ENCODE measurements around the gene IFI27L1. TPM values are rescaled to one million over a fixed set of nuclear protein-coding genes. Genes with fewer than 3 reads are reported as not detected.

The IFI27L1 gene
- total and polyA plus RNA-seq, 2 of the 13 experiments (the other 11 are each of a cell fraction or from before 2014, with no cell fraction given): 11.9 to 19.0 TPM

GRCh38 chr14:94058128-94058673 lies 22.9 kb upstream of the IFI27L1 start:
- 15% methylated on average over 1 of the region's 1 CpG for WGBS (ENCODE audit: low lambda C conversion rate)
- peak overlapping the region; percentile 71 for H3K9ac ChIP-seq (ENCODE audit: insufficient read depth, low read depth, low read length)
- H3K4me1 ChIP-seq (ENCODE audit: insufficient read depth, low read length): peaks cover 46% of the 10 kb centered on the region
- H3K4me2 ChIP-seq (ENCODE audit: low read depth, low read length): peak overlapping the region; percentile 65
- in situ Hi-C loops (cut with HindIII; ENCODE audit: extremely low pct_ligation_motif_present, low pct_unique_long_range_greater_than_20kb) (loop anchor here (10.0 kb wide), 1 partner anchor 247 kb away; no protein-coding TSS in a partner anchor), intact Hi-C loops (cut with micrococcal nuclease; ENCODE audit: unreplicated experiment) (no loop called here)
- no peak overlapping the region for H2AFZ ChIP-seq (ENCODE audit: low read length)
- peaks cover 28 to 71% of the 10 kb centered on the region in 2 experiments for H3K36me3 ChIP-seq (replicated peaks in 1 of 2; ENCODE audit: control insufficient read depth in 1 of 2, insufficient read depth in 2 of 2, low read length in 2 of 2)
- H3K27ac ChIP-seq (ENCODE audit: extremely low read length, insufficient read depth, low read length): peak overlapping the region; percentile 92
- no peaks in the 10 kb centered on the region for H4K20me1 ChIP-seq (ENCODE audit: insufficient read depth, low read length)
- H3K9me3 ChIP-seq (ENCODE audit: low read length): no peaks in the 10 kb centered on the region
- peaks cover 28% of the 10 kb centered on the region for H3K79me2 ChIP-seq (ENCODE audit: insufficient read depth, low read length)
- no TSS peak for BruUV-seq (replicated peaks)
- DNase-seq (ENCODE audit: low spot score) (no peak), FAIRE-seq (no peak), ATAC-seq (peak; percentile 51)
- POLR2A ChIA-PET: interaction anchor here (0.8 to 1.9 kb wide), 5 partner anchors 16 to 100 kb away, joined by 3 to 7 read pairs (median 4); partner anchors contain the start of genes DDX24 and IFI27L1
- CTCF ChIA-PET (ENCODE audit: low intra/inter-chr PET ratio, low total read pairs): no interaction called here
- H3K4me3 ChIP-seq (replicated peaks in 1 of 3; ENCODE audit: insufficient read depth in 1 of 3, low read depth in 2 of 3, low read length in 3 of 3): peak overlapping the region in 1 of 3 experiments; percentile 15; a peak in 1 of 6 replicates
- H3K27me3 ChIP-seq (ENCODE audit: control insufficient read depth in 1 of 2, insufficient read depth in 2 of 2, low read length in 2 of 2): no peaks in the 10 kb centered on the region
- TF ChIP-seq ZNF296 (CRISPR knock-in tag; conservative IDR thresholded peaks at IDR 0.05) (no peak), TP53 (CRISPR knock-in tag; conservative IDR thresholded peaks at IDR 0.05) (no peak), ETS1 (CRISPR knock-in tag; IDR thresholded peaks at IDR 0.05) (no peak), ZNF275 (CRISPR knock-in tag; IDR thresholded peaks at IDR 0.05; ENCODE audit: borderline replicate concordance) (peak; percentile 37; the same call in 1 of the 2 replicates), PHF5A (CRISPR knock-in tag; IDR thresholded peaks at IDR 0.05; ENCODE audit: low read depth, unreplicated experiment) (peak; percentile 37), SNAPC4 (CRISPR knock-in tag; IDR thresholded peaks at IDR 0.05) (peak; percentile 72; the same call in 1 of the 2 replicates), CTCF (CRISPR knock-in tag; IDR thresholded peaks at IDR 0.05) (no peak), MEF2D (CRISPR knock-in tag; IDR thresholded peaks at IDR 0.05) (0 out of 2 replicates have a peak, but pooled peaks have one; percentile 21), POGK (CRISPR knock-in tag; conservative IDR thresholded peaks at IDR 0.05) (peak; percentile 62; the same call in 1 of the 2 replicates), CHD4 (IDR thresholded peaks at IDR 0.05; ENCODE audit: borderline replicate concordance, low read length) (0 out of 2 replicates have a peak, but pooled peaks have one; percentile 10), U2AF2 (IDR thresholded peaks at IDR 0.05; ENCODE audit: low read depth, low read length) (no peak), TARDBP (CRISPR knock-in tag; IDR thresholded peaks at IDR 0.05) (0 out of 2 replicates have a peak, but pooled peaks have one; percentile 50)
